Tibial nerve (tissue), 4 donors: Measurements from ENCODE around the gene FBXO21.

Source experiments
- EP300 ChIP-seq, 2 donors: sonication (generic); formaldehyde crosslinking; IDR thresholded peaks; one replicate each; pipeline ENCODE4 v1.6.1; 2017; ENCODE audit warnings: antibody characterized with exemption in 2 of 2, mild to moderate bottlenecking in 1 of 2
- POLR2A ChIP-seq, 2 donors: fragments of 450-650 bp; IDR thresholded peaks; one replicate each; pipeline ENCODE4 v1.6.1; 2017; ENCODE audit warnings: antibody characterized with exemption in 2 of 2, mild to moderate bottlenecking in 2 of 2, moderate library complexity in 2 of 2
- TF ChIP-seq, protein P1 (sequence below), 5 experiments: fragments of 200-600 bp in 3 of 5; fragments of 450-650 bp in 2 of 5; sonication (generic) in 3 of 5; IDR thresholded peaks; one replicate each; pipeline ENCODE4 v1.5.1; 2016 to 2019; ENCODE audit warnings: antibody characterized with exemption in 5 of 5, mild to moderate bottlenecking in 3 of 5, moderate library complexity in 2 of 5

DNA sequence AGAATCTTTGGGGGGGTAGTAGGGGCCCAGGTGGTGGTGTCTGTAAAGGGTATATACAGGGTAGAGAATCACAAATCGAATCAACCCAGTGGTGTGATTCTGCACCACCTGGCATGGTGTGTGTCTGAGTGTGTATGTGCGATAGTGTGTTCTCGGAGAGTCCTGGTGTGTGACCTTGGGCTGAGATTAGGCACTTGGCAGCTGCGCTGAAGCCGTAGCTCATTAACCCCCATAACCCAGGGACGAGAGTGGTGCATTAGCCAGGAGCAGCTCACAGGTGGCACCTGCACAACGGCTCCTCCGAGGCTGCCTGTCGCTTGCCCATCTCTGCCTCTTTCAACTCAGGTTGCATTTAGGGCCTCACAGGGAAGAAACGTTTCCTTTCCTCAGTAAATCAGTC lies 75.5 kb downstream of the FBXO21 start:
- TF ChIP-seq POLR2A (IDR thresholded peaks at IDR 0.05): no peak
- no peak for TF ChIP-seq EP300 (IDR thresholded peaks at IDR 0.05)
- TF ChIP-seq, protein P1, sequence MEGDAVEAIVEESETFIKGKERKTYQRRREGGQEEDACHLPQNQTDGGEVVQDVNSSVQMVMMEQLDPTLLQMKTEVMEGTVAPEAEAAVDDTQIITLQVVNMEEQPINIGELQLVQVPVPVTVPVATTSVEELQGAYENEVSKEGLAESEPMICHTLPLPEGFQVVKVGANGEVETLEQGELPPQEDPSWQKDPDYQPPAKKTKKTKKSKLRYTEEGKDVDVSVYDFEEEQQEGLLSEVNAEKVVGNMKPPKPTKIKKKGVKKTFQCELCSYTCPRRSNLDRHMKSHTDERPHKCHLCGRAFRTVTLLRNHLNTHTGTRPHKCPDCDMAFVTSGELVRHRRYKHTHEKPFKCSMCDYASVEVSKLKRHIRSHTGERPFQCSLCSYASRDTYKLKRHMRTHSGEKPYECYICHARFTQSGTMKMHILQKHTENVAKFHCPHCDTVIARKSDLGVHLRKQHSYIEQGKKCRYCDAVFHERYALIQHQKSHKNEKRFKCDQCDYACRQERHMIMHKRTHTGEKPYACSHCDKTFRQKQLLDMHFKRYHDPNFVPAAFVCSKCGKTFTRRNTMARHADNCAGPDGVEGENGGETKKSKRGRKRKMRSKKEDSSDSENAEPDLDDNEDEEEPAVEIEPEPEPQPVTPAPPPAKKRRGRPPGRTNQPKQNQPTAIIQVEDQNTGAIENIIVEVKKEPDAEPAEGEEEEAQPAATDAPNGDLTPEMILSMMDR (IDR thresholded peaks at IDR 0.05): no peak
